ENCODE measurements around the gene SFMBT1. TPM values are rescaled to one million over a fixed set of nuclear protein-coding genes. Genes with fewer than 3 reads are reported as not detected.

SFMBT1 gene
- total RNA-seq, 1 donor from 2014 or later = 8.4 TPM

- H3K4me1 Mint-ChIP-seq (ENCODE audit: low read depth) = peaks cover 12% of the 10 kb centered on the region
- peaks cover 4% of the 10 kb centered on the region for H3K36me3 Mint-ChIP-seq (ENCODE audit: low read depth)
- no peaks in the 10 kb centered on the region for H3K27me3 Mint-ChIP-seq (ENCODE audit: low read depth)
- no peak overlapping the region for H3K4me3 Mint-ChIP-seq (ENCODE audit: unreplicated experiment)
- no peak overlapping the region for H3K27ac Mint-ChIP-seq (ENCODE audit: unreplicated experiment)
- TF ChIP-seq CTCF (IDR thresholded peaks at IDR 0.05) = no peak
- no peak for DNase-seq (ENCODE audit: low spot score)
- H3K9me3 Mint-ChIP-seq (ENCODE audit: low read depth) = no peaks in the 10 kb centered on the region
Measured at GRCh38 chr3:52971895-52972294, 74.0 kb downstream of the SFMBT1 start.

GRCh38 chr3:52967398-52967797, 78.5 kb downstream of the SFMBT1 start:
- peaks cover 10% of the 10 kb centered on the region for H3K36me3 Mint-ChIP-seq (ENCODE audit: low read depth)
- no peak overlapping the region for H3K4me3 Mint-ChIP-seq (ENCODE audit: unreplicated experiment)
- TF ChIP-seq CTCF (IDR thresholded peaks at IDR 0.05) = no peak
- H3K27ac Mint-ChIP-seq (ENCODE audit: unreplicated experiment) = no peak overlapping the region
- DNase-seq (ENCODE audit: low spot score) = no peak
- no peaks in the 10 kb centered on the region for H3K27me3 Mint-ChIP-seq (ENCODE audit: low read depth)
- peaks cover 20% of the 10 kb centered on the region for H3K4me1 Mint-ChIP-seq (ENCODE audit: low read depth)
- H3K9me3 Mint-ChIP-seq (ENCODE audit: low read depth) = no peaks in the 10 kb centered on the region

- Mint-ChIP-seq H3K27ac (ENCODE audit: unreplicated experiment) (no peak overlapping the region), H3K4me3 (ENCODE audit: unreplicated experiment) (no peak overlapping the region), H3K9me3 (ENCODE audit: low read depth) (no peaks in the 10 kb centered on the region), H3K36me3 (ENCODE audit: low read depth) (peaks cover 8% of the 10 kb centered on the region), H3K27me3 (ENCODE audit: low read depth) (no peaks in the 10 kb centered on the region), H3K4me1 (ENCODE audit: low read depth) (peaks cover 11% of the 10 kb centered on the region)
- TF ChIP-seq CTCF (IDR thresholded peaks at IDR 0.05) = no peak
- no peak for DNase-seq (ENCODE audit: low spot score)
Measured at GRCh38 chr3:52962160-52962559, 83.7 kb downstream of the SFMBT1 start.

- H3K4me1 Mint-ChIP-seq (ENCODE audit: low read depth) = no peaks in the 10 kb centered on the region
- peaks cover 7% of the 10 kb centered on the region for H3K36me3 Mint-ChIP-seq (ENCODE audit: low read depth)
- no peaks in the 10 kb centered on the region for H3K27me3 Mint-ChIP-seq (ENCODE audit: low read depth)
- no peak for TF ChIP-seq CTCF (IDR thresholded peaks at IDR 0.05)
- peaks cover 5% of the 10 kb centered on the region for H3K9me3 Mint-ChIP-seq (ENCODE audit: low read depth)
- DNase-seq (ENCODE audit: low spot score) = no peak
- H3K4me3 Mint-ChIP-seq (ENCODE audit: unreplicated experiment) = no peak overlapping the region
- H3K27ac Mint-ChIP-seq (ENCODE audit: unreplicated experiment) = no peak overlapping the region
Measured at GRCh38 chr3:52959773-52960172, 86.1 kb downstream of the SFMBT1 start.

- H3K9me3 Mint-ChIP-seq (ENCODE audit: low read depth) = no peaks in the 10 kb centered on the region
- H3K36me3 Mint-ChIP-seq (ENCODE audit: low read depth) = peaks cover 2% of the 10 kb centered on the region
- no peak overlapping the region for H3K4me3 Mint-ChIP-seq (ENCODE audit: unreplicated experiment)
- H3K27ac Mint-ChIP-seq (ENCODE audit: unreplicated experiment) = peak overlapping the region; percentile 45
- no peak for DNase-seq (ENCODE audit: low spot score)
- H3K27me3 Mint-ChIP-seq (ENCODE audit: low read depth) = no peaks in the 10 kb centered on the region
- TF ChIP-seq CTCF (IDR thresholded peaks at IDR 0.05) = no peak
- H3K4me1 Mint-ChIP-seq (ENCODE audit: low read depth) = peaks cover 8% of the 10 kb centered on the region
Measured at GRCh38 chr3:52939600-52939999, 106.3 kb downstream of the SFMBT1 start.

All from chondrocyte (in vitro differentiated cells).